ENCODE measurements around the gene ALDH1L1.
"Not testable (repeated sequence)": the region's sequence is repeated elsewhere in the genome, so short reads cannot be mapped to it uniquely, and the experiment has no call there.

ALDH1L1 gene

DNA sequence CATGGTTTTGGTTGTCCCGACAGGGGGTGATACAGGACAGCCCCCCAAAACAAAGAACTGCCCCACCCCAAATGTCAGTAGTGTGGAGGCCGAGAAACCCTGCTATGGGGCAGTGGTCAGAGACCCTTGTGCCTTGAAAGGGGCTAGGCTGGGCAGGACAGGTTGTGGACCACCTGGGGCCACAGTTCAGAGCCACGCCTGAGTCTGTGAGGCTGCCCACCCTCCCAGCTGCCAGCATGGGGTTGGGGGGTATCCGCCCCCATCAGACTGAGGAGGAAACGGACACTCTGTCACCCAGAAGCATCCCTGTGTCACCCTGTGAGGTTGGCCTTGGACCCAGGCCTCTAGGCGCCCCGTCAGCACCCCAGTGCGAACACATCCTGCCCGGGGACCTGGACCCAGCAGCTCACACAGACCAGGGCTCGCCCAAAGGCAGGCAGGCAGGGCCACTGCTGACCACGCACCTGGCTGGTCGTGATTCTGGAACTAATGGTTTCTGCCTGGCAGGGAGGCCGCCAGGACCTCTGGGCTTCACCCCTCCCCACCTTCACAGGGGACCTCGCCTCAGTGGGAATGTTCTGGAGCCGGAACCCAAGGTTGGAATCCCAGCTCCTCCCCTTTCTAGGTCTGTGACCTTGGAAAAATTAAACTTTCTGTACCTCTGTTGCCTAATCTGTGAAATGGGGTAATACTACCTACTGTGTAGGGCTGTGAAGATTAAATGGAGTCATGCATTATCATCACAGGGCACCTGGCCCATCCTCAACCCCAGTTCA, 97.8 kb downstream of the ALDH1L1 start:
- DNase-seq (ENCODE audit: low spot score): peak; percentile 8

DNA sequence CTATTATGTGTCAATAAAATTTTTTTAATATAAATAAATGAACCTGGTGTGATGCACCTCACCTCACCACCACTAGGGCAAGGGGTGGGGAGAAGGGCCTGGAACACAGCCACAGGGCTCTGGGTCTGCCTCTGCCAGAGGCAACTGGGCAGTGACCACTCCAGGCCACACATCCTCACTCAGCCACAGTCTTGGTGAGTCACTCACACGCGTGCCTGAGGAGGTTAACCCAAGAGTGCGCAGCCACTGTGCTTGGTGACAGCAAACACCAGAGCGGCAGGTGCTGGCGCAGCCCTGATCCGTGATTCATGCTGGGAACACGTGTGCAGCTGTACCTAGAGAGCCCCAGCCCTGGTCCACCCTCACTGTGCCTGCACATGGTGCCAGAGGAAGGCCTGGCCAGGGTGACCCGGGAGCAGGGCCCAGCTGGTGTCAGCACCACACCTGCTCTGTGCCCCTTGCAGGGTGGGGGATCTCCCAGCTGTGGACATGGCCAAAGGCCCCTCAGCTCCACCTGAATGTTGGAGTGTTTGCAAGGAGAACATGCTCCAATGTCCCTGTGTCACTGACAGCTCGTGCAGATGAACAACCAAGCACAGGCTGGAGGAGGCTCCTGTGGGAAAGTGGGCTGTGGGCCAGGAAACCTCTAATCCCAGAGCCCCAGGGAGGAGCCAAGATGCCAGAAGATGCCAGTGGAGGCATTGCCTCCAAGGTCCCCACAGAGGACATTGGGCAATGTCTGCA, 98.6 kb downstream of the ALDH1L1 start:
- peak; percentile 79 for DNase-seq (ENCODE audit: low spot score)

DNA sequence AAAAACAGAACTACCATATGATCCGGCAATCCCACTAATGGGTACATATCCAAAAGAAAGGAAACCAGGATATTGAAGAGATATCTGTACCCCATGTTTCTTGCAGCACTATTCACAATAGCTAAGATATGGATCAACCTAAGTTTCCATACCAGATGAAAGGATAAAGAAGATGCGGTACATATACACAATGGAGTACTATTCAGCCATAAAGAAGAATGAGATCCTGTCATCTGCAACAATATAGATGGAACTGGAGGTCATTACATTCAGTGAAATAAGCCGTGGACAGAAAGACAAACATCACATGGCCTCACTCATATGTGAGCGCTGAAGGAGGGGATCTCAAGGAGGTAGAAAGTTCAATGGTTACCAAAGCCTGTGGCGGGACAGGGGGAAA, 99.4 kb downstream of the ALDH1L1 start:
- DNase-seq (ENCODE audit: low spot score): no peak

- DNase-seq (ENCODE audit: low spot score): peak; percentile 2
Observed at GRCh38 chr3:126078866-126079265, 101.5 kb downstream of the ALDH1L1 start.

DNA sequence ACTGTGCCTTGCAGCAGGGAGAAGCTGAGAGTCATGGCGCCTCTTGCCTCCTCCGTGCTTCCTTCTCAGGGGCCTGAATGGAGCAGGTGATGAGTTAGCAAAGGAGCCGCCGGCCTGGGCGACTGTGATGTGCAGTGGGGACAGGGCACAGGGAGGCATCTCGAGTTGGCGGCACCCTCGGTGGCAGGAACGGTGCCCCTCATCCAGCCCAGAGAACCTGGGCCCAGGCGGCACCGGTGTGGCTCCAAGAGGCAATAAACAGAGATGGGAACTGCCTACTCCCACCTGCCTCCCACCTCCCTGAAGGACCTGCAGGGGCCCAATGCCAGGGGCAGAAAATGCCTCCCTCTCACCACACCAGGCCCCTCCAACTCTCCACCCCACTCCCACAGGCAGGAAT, 102.6 kb downstream of the ALDH1L1 start:
- no peak for DNase-seq (ENCODE audit: low spot score)

DNA sequence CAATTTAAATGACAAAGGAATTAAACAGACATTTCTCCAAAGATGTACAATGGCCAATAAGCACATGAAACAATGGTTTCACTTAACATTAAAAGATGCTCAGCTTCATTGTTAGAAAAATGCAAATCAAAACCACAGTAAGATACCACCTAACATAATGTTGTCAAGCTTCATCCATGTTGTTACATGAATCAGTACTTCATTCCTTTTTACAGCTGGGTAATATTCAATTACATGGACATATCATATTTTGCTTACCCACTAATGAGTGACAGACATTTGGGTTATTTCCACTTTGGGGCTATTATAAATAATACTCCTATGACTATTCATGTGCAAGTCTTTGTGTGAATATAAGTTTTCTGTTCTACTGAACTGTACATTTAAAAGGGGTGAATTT, 104.2 kb downstream of the ALDH1L1 start:
- DNase-seq (ENCODE audit: low spot score): no peak

DNA sequence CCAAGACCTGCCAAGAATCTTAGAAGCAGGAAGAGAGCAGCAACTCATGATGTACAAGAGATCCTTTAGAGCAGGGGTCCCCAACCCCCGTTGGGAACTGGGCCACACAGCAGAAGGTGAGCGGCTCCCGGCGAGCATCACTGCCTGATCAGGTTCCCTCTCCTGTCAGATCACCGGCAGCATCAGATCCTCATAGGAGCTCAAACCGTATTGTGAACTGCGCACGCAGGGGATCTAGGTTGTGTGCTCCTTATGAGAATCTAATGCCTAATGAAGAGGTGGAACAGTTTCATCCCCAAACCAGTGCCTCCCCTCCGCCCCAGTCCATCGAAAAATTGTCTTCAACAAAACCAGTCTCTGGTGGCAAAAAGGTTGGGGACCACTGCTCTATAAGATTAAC, 110.2 kb downstream of the ALDH1L1 start:
- DNase-seq (ENCODE audit: low spot score): no peak

DNA sequence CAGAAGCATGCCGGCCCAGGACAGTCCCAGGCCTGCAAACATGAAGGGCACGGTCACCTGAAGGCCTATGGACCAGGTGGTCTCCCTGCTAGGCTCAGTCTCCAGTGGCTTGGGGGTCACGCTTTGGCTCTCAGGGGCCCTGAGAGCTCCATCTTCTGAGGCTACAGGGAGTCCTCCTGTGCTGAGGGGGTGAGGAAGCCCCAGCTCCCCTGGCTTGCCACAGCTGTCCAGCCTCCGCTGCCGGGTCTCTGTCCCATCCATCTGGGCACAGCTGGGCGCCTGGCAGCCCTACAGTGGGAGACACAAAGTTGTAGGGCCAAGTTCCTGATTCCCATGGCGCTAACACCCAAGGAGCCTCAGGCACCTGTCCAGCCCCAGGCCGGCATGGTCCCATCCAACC, 112.4 kb downstream of the ALDH1L1 start:
- DNase-seq (ENCODE audit: low spot score): peak; percentile 5

DNA sequence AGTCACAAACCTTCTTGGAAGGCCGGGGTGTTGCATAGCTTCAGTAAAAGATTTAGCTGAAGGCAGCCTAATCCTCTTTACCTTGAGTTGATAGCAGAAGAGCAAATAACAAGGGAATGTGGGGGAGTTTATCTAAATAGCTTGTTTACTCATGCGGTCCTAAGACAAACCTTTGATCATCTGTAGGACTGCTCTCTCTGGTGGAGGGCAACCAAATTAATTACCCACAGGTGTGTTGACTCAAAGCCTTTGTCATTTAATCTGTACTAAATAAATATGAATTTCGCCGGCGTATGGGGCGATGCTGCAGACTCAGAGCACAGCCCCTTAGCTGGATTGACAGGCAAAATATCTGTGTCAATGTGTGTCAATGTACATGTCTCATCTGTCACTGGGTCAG, 113.7 kb downstream of the ALDH1L1 start:
- not testable (repeated sequence) for DNase-seq (ENCODE audit: low spot score)

DNA sequence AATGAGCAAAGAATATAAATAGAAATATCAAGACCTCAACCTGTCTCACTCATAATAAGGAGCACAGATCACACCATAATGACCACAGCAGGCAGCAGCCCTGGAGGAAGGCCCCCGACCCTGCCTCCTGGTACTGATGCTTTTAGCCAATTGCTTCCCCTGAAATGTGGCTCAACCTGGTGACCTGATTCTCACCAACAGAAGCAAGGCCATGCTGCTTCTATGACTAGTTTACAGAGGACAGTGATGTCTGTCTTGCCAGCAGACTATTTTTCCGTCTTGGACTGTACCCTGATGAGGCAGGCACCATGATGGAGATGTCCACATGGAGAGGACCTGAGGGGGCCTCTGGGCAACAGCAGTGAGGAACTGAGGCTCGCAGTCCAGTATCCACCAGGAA, 114.5 kb downstream of the ALDH1L1 start:
- DNase-seq (ENCODE audit: low spot score): no peak

DNA sequence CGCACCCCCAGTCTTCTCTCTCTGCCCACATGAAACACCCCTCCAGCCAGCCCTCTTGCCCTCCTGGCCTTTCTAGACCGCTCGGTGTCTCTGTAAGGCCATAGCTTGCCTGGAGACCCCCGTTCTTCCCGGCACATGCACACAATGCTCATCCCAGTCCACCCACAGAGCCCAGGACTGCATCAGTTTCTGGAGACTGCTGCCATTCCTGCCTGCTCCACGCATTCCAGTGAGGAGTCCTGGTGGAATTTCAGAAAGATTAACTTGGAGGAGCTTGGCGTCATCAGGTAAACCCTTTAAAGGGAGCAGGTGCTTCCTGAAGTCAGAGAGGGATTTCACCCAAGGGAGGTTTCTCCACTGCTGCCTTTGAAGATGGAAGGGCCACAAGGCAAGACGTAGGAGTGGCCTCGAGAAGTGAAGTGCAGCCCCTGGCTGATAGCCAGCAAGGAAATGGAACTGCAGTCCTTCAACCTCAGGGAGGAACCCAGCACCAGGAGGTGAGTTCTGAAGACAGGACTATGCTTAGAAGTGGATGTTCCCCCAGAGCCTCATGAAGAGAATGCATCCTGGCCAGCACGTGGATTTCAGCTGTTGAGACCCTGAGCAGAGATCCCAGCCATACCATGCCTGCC, 115.6 kb downstream of the ALDH1L1 start:
- no peak for DNase-seq (ENCODE audit: low spot score)

DNA sequence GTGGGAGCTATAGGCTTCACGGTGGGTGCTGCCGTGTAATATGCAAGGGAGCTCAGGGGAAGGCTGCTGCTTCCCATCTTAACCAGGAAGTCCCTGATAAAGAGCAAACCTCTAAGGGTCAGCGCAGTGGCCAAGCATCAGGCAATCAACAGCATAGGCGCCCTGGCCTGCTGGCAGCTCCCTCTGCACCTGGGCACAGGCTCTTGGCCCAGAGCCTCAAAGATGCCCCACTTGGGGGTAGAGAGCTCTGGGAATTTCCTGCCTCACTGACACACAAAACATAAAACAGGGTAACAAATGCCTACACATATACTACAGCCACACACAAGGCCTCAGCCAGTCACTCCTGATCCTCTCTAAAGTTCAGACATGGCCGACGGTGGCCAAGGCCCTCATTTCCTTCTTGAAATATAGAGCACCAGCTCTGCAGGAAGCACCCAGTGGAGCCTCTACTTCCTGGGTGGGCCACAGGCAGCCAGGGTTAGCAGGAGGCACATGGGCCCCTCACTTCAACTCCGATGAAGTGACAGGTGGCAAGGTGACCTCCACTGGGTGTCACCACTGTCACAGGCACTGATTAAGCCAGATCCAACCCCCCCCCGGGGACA, 116.9 kb downstream of the ALDH1L1 start:
- no peak for DNase-seq (ENCODE audit: low spot score)

- DNase-seq (ENCODE audit: low spot score): no peak
Observed at GRCh38 chr3:126061301-126062032, 118.9 kb downstream of the ALDH1L1 start.

DNA sequence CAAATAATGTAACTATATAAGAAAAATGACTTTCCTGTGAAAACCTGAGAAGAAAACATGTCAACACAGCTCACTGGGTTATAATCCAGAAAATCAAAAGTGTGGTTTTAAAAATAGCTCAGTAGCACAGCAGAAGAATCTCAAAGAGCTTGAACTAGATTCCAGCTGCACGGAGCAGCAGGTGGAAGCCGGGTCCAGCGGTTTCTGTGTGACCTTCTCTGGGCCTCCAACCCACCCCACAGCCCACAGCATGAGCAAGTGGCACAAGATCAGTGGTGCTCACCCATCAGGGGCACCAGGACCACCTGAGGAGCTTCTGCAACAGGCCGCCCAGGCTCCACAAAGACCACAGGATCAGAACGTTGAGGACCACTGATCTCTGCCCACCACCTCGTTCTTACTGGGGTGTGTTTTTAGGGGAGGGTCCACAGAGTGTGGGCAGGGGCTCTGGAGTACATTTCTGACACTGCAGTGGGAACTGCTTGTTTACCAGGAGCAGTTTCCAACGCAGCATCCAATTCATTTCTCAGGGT, 119.7 kb downstream of the ALDH1L1 start:
- DNase-seq (ENCODE audit: low spot score): no peak

DNA sequence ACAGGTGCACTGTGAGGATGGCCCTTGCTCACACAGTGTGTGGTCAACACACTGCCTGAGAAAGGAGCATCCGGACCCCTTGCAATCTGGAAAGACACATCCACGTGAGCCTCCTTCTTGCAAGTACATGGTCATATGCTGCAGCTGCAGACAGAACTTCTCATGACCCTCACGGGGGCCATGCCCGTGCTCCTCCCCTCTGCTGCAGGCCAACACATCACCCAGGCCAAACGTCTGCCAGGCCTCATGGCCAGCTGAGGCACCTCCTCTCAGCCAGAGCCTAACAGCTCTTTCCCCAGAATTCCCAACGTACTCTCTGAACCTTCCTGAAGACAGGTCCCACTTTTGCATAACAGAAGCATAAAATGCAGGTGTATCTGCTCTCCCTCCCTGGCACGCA, 121.7 kb downstream of the ALDH1L1 start:
- DNase-seq (ENCODE audit: low spot score): no peak

GRCh38 chr3:126057936-126058335, 122.5 kb downstream of the ALDH1L1 start:
- DNase-seq (ENCODE audit: low spot score): no peak

DNA sequence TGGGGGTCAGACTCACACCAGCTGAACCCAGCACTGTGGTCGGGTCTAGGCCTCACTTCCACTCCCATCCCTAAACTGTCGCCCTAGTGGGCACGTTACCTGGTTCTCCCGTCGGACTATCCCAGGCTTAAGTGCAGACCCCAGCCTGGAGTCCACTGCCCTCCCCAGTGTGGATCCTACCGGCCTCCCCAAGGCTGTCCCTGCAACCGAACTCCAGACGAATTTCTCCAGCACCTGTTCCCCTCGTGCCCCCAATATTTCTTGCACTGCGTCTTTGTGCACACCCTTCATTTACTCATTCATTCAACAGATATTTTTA, 122.9 kb downstream of the ALDH1L1 start:
- no peak for DNase-seq (ENCODE audit: low spot score)

- DNase-seq (ENCODE audit: low spot score): peak; percentile 61
Observed at GRCh38 chr3:126056681-126057500, 123.5 kb downstream of the ALDH1L1 start.

DNA sequence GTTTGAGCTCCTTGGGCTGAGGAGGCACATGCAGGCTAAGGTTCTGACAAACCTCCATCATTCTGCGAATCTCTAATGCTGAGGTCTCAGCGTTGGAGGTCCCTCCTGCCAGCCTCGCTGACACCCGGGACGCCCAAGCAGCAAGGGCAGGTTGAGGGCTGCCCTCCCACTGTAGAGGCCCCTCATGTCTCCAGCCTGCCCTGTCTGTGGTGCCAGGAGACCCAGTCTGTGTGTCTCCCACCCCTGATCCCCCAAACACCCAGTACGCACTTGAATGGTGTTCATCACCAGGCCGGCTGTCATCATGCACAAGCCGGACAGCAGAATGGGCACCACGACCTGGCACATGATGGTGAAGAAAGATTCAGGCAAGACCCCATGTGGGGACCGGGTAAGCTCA, 124.3 kb downstream of the ALDH1L1 start:
- DNase-seq (ENCODE audit: low spot score): peak; percentile 3

- no peak for DNase-seq (ENCODE audit: low spot score)
Observed at GRCh38 chr3:126054870-126055269, 125.5 kb downstream of the ALDH1L1 start.

GRCh38 chr3:126053949-126054569, 126.3 kb downstream of the ALDH1L1 start:
- DNase-seq (ENCODE audit: low spot score): no peak
